HCT116 (cell line): ENCODE data around the gene HOXD3. TPM values are rescaled to one million over a fixed set of nuclear protein-coding genes. Genes with fewer than 3 reads are reported as not detected.

Experiments
- ATAC-seq: fragments of 200-7000 bp; cut with Tn5 transposase; 2 replicates; pipeline ENCODE4 v1.9.1; 2020; ENCODE audit warnings: mild to moderate bottlenecking, moderate library complexity
- BruUV-seq: library from RNA; stranded (reverse); fragments of 400-500 nt; replicated peaks from 2 replicates; lab custom pipeline; 2021; lab: Mats Ljungman, UMichigan
- CTCF ChIA-PET: fragments of 300-600 bp; sonication (Branson Sonifier 250); formaldehyde crosslinking; loops from one replicate; lab custom pipeline; 2021; ENCODE audit warnings: antibody characterized with exemption; lab: Charles Lee
- POLR2A ChIA-PET: fragments of 300-600, 350-600 bp; sonication (Branson Sonifier 250); formaldehyde crosslinking; loops from one replicate; lab custom pipeline; 2021; ENCODE audit warnings: antibody characterized with exemption; lab: Charles Lee
- RAD21 ChIA-PET, 2 experiments: fragments of 300-600 bp; sonication (Branson Sonifier 250); formaldehyde crosslinking; loops; one replicate each; lab custom pipeline; 2023; ENCODE audit warnings: low total read pairs in 2 of 2; ENCODE audit not compliant: uncharacterized antibody in 2 of 2, unreplicated experiment in 2 of 2, low non-redundant PET in 1 of 2; lab: Charles Lee
- DNase-seq: peaks from one replicate; pipeline ENCODE4 v3.0.0-alpha.2; 2010; ENCODE audit warnings: low read depth, low spot score
- H2AFZ ChIP-seq: fragments of 200-600 bp; shearing (Covaris generic), sonication (generic); 2 replicates; pipeline ENCODE4 v1.6.1; 2017; ENCODE audit warnings: low read depth, mixed run types, mixed read lengths, antibody characterized with exemption, low read length; ENCODE audit not compliant: poor library complexity, severe bottlenecking
- H3K27ac ChIP-seq: 2 replicates; pipeline ENCODE4 v1.5.1; 2012; ENCODE audit warnings: low read depth, low read length
- H3K27me3 ChIP-seq: fragments of 200-600 bp; sonication (generic); 2 replicates; pipeline ENCODE4 v1.6.1; 2016; ENCODE audit warnings: mixed run types, low read length, mixed read lengths; ENCODE audit not compliant: insufficient read depth
- H3K36me3 ChIP-seq, 2 experiments: fragments of 200-500 bp in 1 of 2; fragments of 200-600 bp in 1 of 2; sonication (Bioruptor generic) in 1 of 2; sonication (generic) in 1 of 2; 2 replicates each; pipeline versions ENCODE4 v1.5.1 to v1.6.1; 2014 to 2016; ENCODE audit warnings: low read length in 2 of 2, inconsistent platforms in 1 of 2, mixed read lengths in 1 of 2, mixed run types in 1 of 2; ENCODE audit not compliant: insufficient read depth in 2 of 2, control insufficient read depth in 1 of 2
- H3K4me1 ChIP-seq, 2 experiments: fragments of 200-600 bp in 1 of 2; sonication (generic) in 1 of 2; 2 replicates each; pipeline versions ENCODE4 v1.5.1 to v1.6.1; 2012 to 2017; ENCODE audit warnings: low read length in 2 of 2, inconsistent platforms in 1 of 2, mild to moderate bottlenecking in 1 of 2, mixed read lengths in 1 of 2, mixed run types in 1 of 2, moderate library complexity in 1 of 2; ENCODE audit not compliant: insufficient read depth in 2 of 2, control insufficient read depth in 1 of 2
- H3K4me2 ChIP-seq: fragments of 200-600 bp; sonication (generic); 2 replicates; pipeline ENCODE4 v1.6.1; 2017; ENCODE audit warnings: mixed run types, low read length, mixed read lengths
- H3K4me3 ChIP-seq, 2 experiments: fragments of 200-600 bp in 1 of 2; sonication (generic) in 1 of 2; replicated peaks in 1 of 2; 2 replicates each; pipeline ENCODE4 v1.5.1; 2011 to 2016; ENCODE audit warnings: low read length in 2 of 2, control low read depth in 1 of 2, low read depth in 1 of 2, mild to moderate bottlenecking in 1 of 2, mixed read lengths in 1 of 2, mixed run types in 1 of 2
- H3K79me2 ChIP-seq: fragments of 200-600 bp; sonication (generic); 2 replicates; pipeline ENCODE4 v1.6.1; 2017; ENCODE audit warnings: mild to moderate bottlenecking, mixed run types, low read length, moderate library complexity, mixed read lengths; ENCODE audit not compliant: insufficient read depth
- H3K9ac ChIP-seq: fragments of 200-600 bp; sonication (generic); 2 replicates; pipeline ENCODE4 v1.6.1; 2016; ENCODE audit warnings: low read length, mixed read lengths
- H3K9me2 ChIP-seq: fragments of 200-600 bp; sonication (generic), shearing (Covaris generic); 2 replicates; pipeline ENCODE4 v1.6.1; 2017; ENCODE audit warnings: mixed run types, mild to moderate bottlenecking, moderate library complexity; ENCODE audit not compliant: insufficient read depth
- H3K9me3 ChIP-seq, 2 experiments: fragments of 200-500 bp in 1 of 2; fragments of 200-600 bp in 1 of 2; sonication (Bioruptor generic) in 1 of 2; sonication (generic) in 1 of 2; 2 replicates each; pipeline ENCODE4 v1.6.1; 2014 to 2017; ENCODE audit warnings: low read length in 2 of 2, mixed read lengths in 2 of 2, inconsistent platforms in 1 of 2, low read depth in 1 of 2, mild to moderate bottlenecking in 1 of 2, mixed run types in 1 of 2, moderate library complexity in 1 of 2; ENCODE audit not compliant: control insufficient read depth in 1 of 2, insufficient read depth in 1 of 2
- H4K20me1 ChIP-seq: fragments of 200-600 bp; sonication (generic), shearing (Covaris generic); 2 replicates; pipeline ENCODE4 v1.6.1; 2017; ENCODE audit warnings: mixed run types, mild to moderate bottlenecking, moderate library complexity; ENCODE audit not compliant: insufficient read depth
- ATF3 ChIP-seq: IDR thresholded peaks from 2 replicates; pipeline ENCODE4 v1.6.1; 2012
- CEBPB ChIP-seq: IDR thresholded peaks from 2 replicates; pipeline ENCODE4 v1.6.1; 2012; ENCODE audit warnings: low read depth
- CTCF ChIP-seq, 3 experiments: fragments of 200-600 bp in 1 of 3; sonication (generic) in 1 of 3; IDR thresholded peaks in 2 of 3; conservative IDR thresholded peaks in 1 of 3; 2 replicates each; pipeline ENCODE4 v1.5.1; 2012 to 2017; ENCODE audit warnings: low read depth in 2 of 3, low read length in 2 of 3, antibody characterized with exemption in 1 of 3, borderline replicate concordance in 1 of 3, control low read depth in 1 of 3, mild to moderate bottlenecking in 1 of 3, mixed read lengths in 1 of 3, mixed run types in 1 of 3, moderate library complexity in 1 of 3; ENCODE audit not compliant: insufficient read depth in 1 of 3
- EZH2phosphoT487 ChIP-seq: fragments of 200-600 bp; IDR thresholded peaks from 2 replicates; pipeline ENCODE4 v1.6.1; 2018; ENCODE audit warnings: antibody characterized with exemption, borderline replicate concordance
- MAX ChIP-seq: IDR thresholded peaks from 2 replicates; pipeline ENCODE4 v1.6.1; 2012
- POLR2AphosphoS5 ChIP-seq: IDR thresholded peaks from 2 replicates; pipeline ENCODE4 v1.6.1; 2011; ENCODE audit warnings: mild to moderate bottlenecking, low read depth, low read length, moderate library complexity
- REST ChIP-seq: IDR thresholded peaks from 2 replicates; pipeline ENCODE4 v1.6.1; 2012; ENCODE audit warnings: low read depth
- SIN3A ChIP-seq: IDR thresholded peaks from 2 replicates; pipeline ENCODE4 v1.6.1; 2012; ENCODE audit warnings: low read depth
- SP1 ChIP-seq: IDR thresholded peaks from 2 replicates; pipeline ENCODE4 v1.6.1; 2012; ENCODE audit warnings: low read depth
- ZNF274 ChIP-seq: fragments of 200-500 bp; sonication (Bioruptor generic); IDR thresholded peaks from 2 replicates; pipeline ENCODE4 v1.6.1; 2014; ENCODE audit warnings: mild to moderate bottlenecking, low read depth, low read length, inconsistent platforms
- intact Hi-C: fragments of 100-400 bp; cut with micrococcal nuclease; formaldehyde crosslinking; loops from 2 replicates; pipeline ENCODE4 v1.10.0; 2022
- total RNA-seq: library from RNA; stranded (reverse); gene quantifications from one replicate; pipeline ENCODE4 v1.2.1, GENCODE V29; 2021; ENCODE audit not compliant: unreplicated experiment

Gene HOXD3
- total RNA-seq, 1 experiment from 2014 or later, result 1.4 TPM

- no peaks in the 10 kb centered on the region for H4K20me1 ChIP-seq
- DNase-seq, result no peak
- no peak for TF ChIP-seq SIN3A
- TF ChIP-seq MAX, result no peak
- TF ChIP-seq, all 23 proteins: peak for 0
- Histone ChIP-seq H2AFZ (no peak overlapping the region), H3K4me2 (no peak overlapping the region), H3K36me3 (no peaks in the 10 kb centered on the region), H3K27ac (no peak overlapping the region), H3K9me2 (no peaks in the 10 kb centered on the region), H3K9ac (no peak overlapping the region), H3K27me3 (no peaks in the 10 kb centered on the region), H3K4me3 (no peak overlapping the region), H3K9me3 (no peaks in the 10 kb centered on the region), H3K79me2 (no peaks in the 10 kb centered on the region), H3K4me1 (no peaks in the 10 kb centered on the region)
- CTCF ChIA-PET, result no interaction called here
- ATAC-seq, result no peak
- POLR2A ChIA-PET, result no interaction called here
- intact Hi-C loops, result no loop called here
- RAD21 ChIA-PET, result no interaction called here
- no TSS peak for BruUV-seq
Observed at GRCh38 chr2:176159663-176160250, 2.6 kb downstream of the HOXD3 start.

GRCh38 chr2:176160251-176160985, 3.3 kb downstream of the HOXD3 start:
- TF ChIP-seq EZH2phosphoT487 (no peak), POLR2AphosphoS5 (no peak), CTCF (IDR thresholded peaks at IDR 0.05 in 2 of 3, conservative IDR thresholded peaks at IDR 0.05 in 1 of 3; ENCODE audit: borderline replicate concordance in 1 of 3, insufficient read depth in 1 of 3, low read depth in 2 of 3, low read length in 2 of 3) (no peak), ZNF274 (no peak), REST (no peak), CEBPB (no peak), SP1 (no peak), ATF3 (no peak)
- TF ChIP-seq, all 23 proteins: peak for 0
- Histone ChIP-seq H3K9me2 (no peaks in the 10 kb centered on the region), H3K36me3 (no peaks in the 10 kb centered on the region), H2AFZ (no peak overlapping the region), H3K4me1 (no peaks in the 10 kb centered on the region), H3K4me2 (no peak overlapping the region), H4K20me1 (no peaks in the 10 kb centered on the region), H3K9me3 (no peaks in the 10 kb centered on the region), H3K27ac (no peak overlapping the region), H3K9ac (no peak overlapping the region), H3K27me3 (no peaks in the 10 kb centered on the region), H3K79me2 (no peaks in the 10 kb centered on the region), H3K4me3 (no peak overlapping the region)
- ChIA-PET POLR2A (no interaction called here), RAD21 (no interaction called here), CTCF (no interaction called here)
- no TSS peak for BruUV-seq
- DNase-seq (no peak), ATAC-seq (no peak)
- intact Hi-C loops, result no loop called here
